Hepatocyte (in vitro differentiated cells): ENCODE measurements around the gene NPTX1. TPM values are rescaled to one million over a fixed set of nuclear protein-coding genes. Genes with fewer than 3 reads are reported as not detected.
A peak's percentile ranks its signal among the peaks of the same experiment; 100 is the strongest.

Experiments
- DNase-seq: peaks from one replicate; pipeline ENCODE4 v3.0.0-alpha.2; 2016; ENCODE audit warnings: low spot score
- H2AFZ ChIP-seq: fragments of 200-600 bp; sonication (generic); 2 replicates; pipeline ENCODE4 v1.6.0; 2016; ENCODE audit warnings: antibody characterized with exemption, mild to moderate bottlenecking
- H3K27ac ChIP-seq: fragments of 200-600 bp; sonication (generic); 2 replicates; pipeline ENCODE4 v1.5.1; 2016; ENCODE audit warnings: mild to moderate bottlenecking
- H3K27me3 ChIP-seq: fragments of 200-600 bp; sonication (generic); 2 replicates; pipeline ENCODE4 v1.6.1; 2016
- H3K36me3 ChIP-seq: fragments of 200-600 bp; sonication (generic); replicated peaks from 2 replicates; pipeline ENCODE4 v1.5.1; 2016; ENCODE audit warnings: low read depth; ENCODE audit not compliant: insufficient read depth
- H3K4me1 ChIP-seq: fragments of 200-600 bp; sonication (generic); 2 replicates; pipeline ENCODE4 v1.5.1; 2016; ENCODE audit warnings: mild to moderate bottlenecking, moderate library complexity; ENCODE audit not compliant: insufficient read depth
- H3K4me2 ChIP-seq: fragments of 200-600 bp; sonication (generic); 2 replicates; pipeline ENCODE4 v1.6.0; 2016
- H3K4me3 ChIP-seq: fragments of 200-600 bp; sonication (generic); 2 replicates; pipeline ENCODE4 v1.5.1; 2016; ENCODE audit warnings: mild to moderate bottlenecking
- H3K79me2 ChIP-seq: fragments of 200-600 bp; sonication (generic); 2 replicates; pipeline ENCODE4 v1.6.0; 2017; ENCODE audit warnings: mild to moderate bottlenecking
- H3K9me2 ChIP-seq: fragments of 200-600 bp; sonication (generic); replicated peaks from 2 replicates; pipeline ENCODE4 v1.6.0; 2017; ENCODE audit warnings: mild to moderate bottlenecking; ENCODE audit not compliant: insufficient read depth
- H3K9me3 ChIP-seq: fragments of 200-600 bp; sonication (generic); 2 replicates; pipeline ENCODE4 v1.5.1; 2016; ENCODE audit warnings: low read depth, mild to moderate bottlenecking
- H4K20me1 ChIP-seq: fragments of 200-600 bp; sonication (generic); 2 replicates; pipeline ENCODE4 v1.6.0; 2016; ENCODE audit warnings: mild to moderate bottlenecking; ENCODE audit not compliant: insufficient read depth, poor library complexity, severe bottlenecking
- CTCF ChIP-seq: fragments of 200-600 bp; sonication (generic); IDR thresholded peaks from 2 replicates; pipeline ENCODE4 v1.5.1; 2016; ENCODE audit warnings: antibody characterized with exemption, mild to moderate bottlenecking; ENCODE audit not compliant: poor library complexity
- EZH2 ChIP-seq: fragments of 200-600 bp; sonication (generic); IDR thresholded peaks from 2 replicates; pipeline ENCODE4 v1.6.1; 2016; ENCODE audit warnings: antibody characterized with exemption, mild to moderate bottlenecking, borderline replicate concordance
- EZH2phosphoT487 ChIP-seq: fragments of 200-600 bp; sonication (generic); IDR thresholded peaks from one replicate; pipeline ENCODE4 v1.6.1; 2018; ENCODE audit warnings: antibody characterized with exemption, mild to moderate bottlenecking, low read depth, moderate library complexity; ENCODE audit not compliant: unreplicated experiment, severe bottlenecking
- WGBS: methylation state at CpG from one replicate; pipeline ENCODE4 v1.1.6; 2016; ENCODE audit warnings: low lambda C conversion rate; ENCODE audit errors: missing lambda C conversion rate; 5-methylcytosine and 5-hydroxymethylcytosine counted together
- polyA plus RNA-seq: library from polyadenylated mRNA; unstranded; fragments of >200 nt; fragmentation: Nextera tagmentation; extraction: Ambion mirVana; gene quantifications from 2 replicates; pipeline ENCODE4 v1.2.1, GENCODE V29; 2016
- total RNA-seq: library from RNA; depleted of rRNA; stranded (reverse); fragments of >200 nt; gene quantifications from 2 replicates; pipeline ENCODE4 v1.2.3, GENCODE V29; 2014

The NPTX1 gene
- total and polyA plus RNA-seq, 2 experiments from 2014 or later, result 0.70 to 2.1 TPM

- 45% methylated on average over 21 of the region's 21 CpGs for WGBS
- TF ChIP-seq CTCF (no peak), EZH2 (no peak), EZH2phosphoT487 (no peak)
- no peak overlapping the region for H3K4me2 ChIP-seq
- peaks cover 32% of the 10 kb centered on the region for H3K4me1 ChIP-seq
- no peak overlapping the region for H2AFZ ChIP-seq
- peaks cover 3% of the 10 kb centered on the region for H4K20me1 ChIP-seq
- no peaks in the 10 kb centered on the region for H3K9me3 ChIP-seq
- H3K27me3 ChIP-seq, result peaks cover 63% of the 10 kb centered on the region
- no peaks in the 10 kb centered on the region for H3K36me3 ChIP-seq
- no peaks in the 10 kb centered on the region for H3K79me2 ChIP-seq
- no peaks in the 10 kb centered on the region for H3K9me2 ChIP-seq
- H3K4me3 ChIP-seq, result no peak overlapping the region
- peak; percentile 77 for DNase-seq
- peak overlapping the region; percentile 43 for H3K27ac ChIP-seq
Observed at GRCh38 chr17:80481284-80482057, 5.1 kb upstream of the NPTX1 start.

- no peaks in the 10 kb centered on the region for H3K36me3 ChIP-seq
- no peak overlapping the region for H3K4me2 ChIP-seq
- WGBS, result 91% methylated on average over 7 of the region's 7 CpGs
- H2AFZ ChIP-seq, result no peak overlapping the region
- H3K9me2 ChIP-seq, result no peaks in the 10 kb centered on the region
- peaks cover 71% of the 10 kb centered on the region for H3K27me3 ChIP-seq
- H4K20me1 ChIP-seq, result peaks cover 3% of the 10 kb centered on the region
- H3K79me2 ChIP-seq, result no peaks in the 10 kb centered on the region
- peaks cover 35% of the 10 kb centered on the region for H3K4me1 ChIP-seq
- H3K27ac ChIP-seq, result no peak overlapping the region
- no peak for DNase-seq
- TF ChIP-seq EZH2phosphoT487, result no peak
- TF ChIP-seq CTCF, result no peak
- TF ChIP-seq EZH2, result no peak
- no peak overlapping the region for H3K4me3 ChIP-seq
- no peaks in the 10 kb centered on the region for H3K9me3 ChIP-seq
Observed at GRCh38 chr17:80480248-80480647, 3.8 kb upstream of the NPTX1 start.

GRCh38 chr17:80479246-80479566 lies 2.8 kb upstream of the NPTX1 start:
- TF ChIP-seq EZH2 (no peak), EZH2phosphoT487 (no peak), CTCF (no peak)
- no peak for DNase-seq
- Histone ChIP-seq H3K4me1 (peaks cover 44% of the 10 kb centered on the region), H3K9me2 (no peaks in the 10 kb centered on the region), H4K20me1 (peaks cover 3% of the 10 kb centered on the region), H3K4me2 (no peak overlapping the region), H3K4me3 (no peak overlapping the region), H2AFZ (no peak overlapping the region), H3K27ac (no peak overlapping the region), H3K9me3 (no peaks in the 10 kb centered on the region), H3K79me2 (no peaks in the 10 kb centered on the region), H3K36me3 (no peaks in the 10 kb centered on the region), H3K27me3 (peaks cover 82% of the 10 kb centered on the region)
- 66% methylated on average over 9 of the region's 9 CpGs for WGBS
